HL-60 (cell line): ENCODE results near the gene SPTBN5.

ENCODE experiments used
- DNase-seq, 2 experiments: peaks; one replicate each; pipeline ENCODE4 v3.0.0-alpha.2; 2010 to 2020; ENCODE audit warnings: low read depth in 1 of 2, low spot score in 1 of 2
- H3K27ac ChIP-seq: fragments of 250-450 bp; sonication (Bioruptor Pico); replicated peaks from 2 replicates; pipeline ENCODE4 v1.5.1; 2020; ENCODE audit warnings: mild to moderate bottlenecking, moderate library complexity
- H3K27me3 ChIP-seq: fragments of 250-450 bp; sonication (Bioruptor Pico); 2 replicates; pipeline ENCODE4 v1.5.1; 2021; ENCODE audit warnings: mild to moderate bottlenecking, moderate library complexity; ENCODE audit not compliant: insufficient read depth, poor library complexity, severe bottlenecking
- H3K4me3 ChIP-seq: replicated peaks from 2 replicates; pipeline ENCODE4 v1.5.1; 2011; ENCODE audit warnings: mild to moderate bottlenecking, control low read depth, low read length; ENCODE audit not compliant: insufficient read depth
- CTCF ChIP-seq: IDR thresholded peaks from one replicate; pipeline ENCODE4 v1.5.1; 2011; ENCODE audit warnings: low read length, control low read depth, inconsistent platforms; ENCODE audit not compliant: insufficient read depth
- GABPA ChIP-seq: IDR thresholded peaks from 2 replicates; pipeline ENCODE4 v1.6.1; 2012; ENCODE audit warnings: low read depth
- POLR2AphosphoS5 ChIP-seq: IDR thresholded peaks from 2 replicates; pipeline ENCODE4 v1.6.1; 2012; ENCODE audit warnings: low read depth
- SPI1 ChIP-seq: IDR thresholded peaks from 2 replicates; pipeline ENCODE4 v1.6.1; 2012; ENCODE audit warnings: low read depth, mild to moderate bottlenecking, borderline replicate concordance
- TF ChIP-seq, protein P1 (sequence below): IDR thresholded peaks from 2 replicates; pipeline ENCODE4 v1.6.1; 2012; ENCODE audit warnings: low read depth; ENCODE audit not compliant: insufficient replicate concordance

Gene SPTBN5

GRCh38 chr15:41934843-41935242 is 41.0 kb upstream of the SPTBN5 start:
- no peak for TF ChIP-seq SPI1
- TF ChIP-seq, protein P1, sequence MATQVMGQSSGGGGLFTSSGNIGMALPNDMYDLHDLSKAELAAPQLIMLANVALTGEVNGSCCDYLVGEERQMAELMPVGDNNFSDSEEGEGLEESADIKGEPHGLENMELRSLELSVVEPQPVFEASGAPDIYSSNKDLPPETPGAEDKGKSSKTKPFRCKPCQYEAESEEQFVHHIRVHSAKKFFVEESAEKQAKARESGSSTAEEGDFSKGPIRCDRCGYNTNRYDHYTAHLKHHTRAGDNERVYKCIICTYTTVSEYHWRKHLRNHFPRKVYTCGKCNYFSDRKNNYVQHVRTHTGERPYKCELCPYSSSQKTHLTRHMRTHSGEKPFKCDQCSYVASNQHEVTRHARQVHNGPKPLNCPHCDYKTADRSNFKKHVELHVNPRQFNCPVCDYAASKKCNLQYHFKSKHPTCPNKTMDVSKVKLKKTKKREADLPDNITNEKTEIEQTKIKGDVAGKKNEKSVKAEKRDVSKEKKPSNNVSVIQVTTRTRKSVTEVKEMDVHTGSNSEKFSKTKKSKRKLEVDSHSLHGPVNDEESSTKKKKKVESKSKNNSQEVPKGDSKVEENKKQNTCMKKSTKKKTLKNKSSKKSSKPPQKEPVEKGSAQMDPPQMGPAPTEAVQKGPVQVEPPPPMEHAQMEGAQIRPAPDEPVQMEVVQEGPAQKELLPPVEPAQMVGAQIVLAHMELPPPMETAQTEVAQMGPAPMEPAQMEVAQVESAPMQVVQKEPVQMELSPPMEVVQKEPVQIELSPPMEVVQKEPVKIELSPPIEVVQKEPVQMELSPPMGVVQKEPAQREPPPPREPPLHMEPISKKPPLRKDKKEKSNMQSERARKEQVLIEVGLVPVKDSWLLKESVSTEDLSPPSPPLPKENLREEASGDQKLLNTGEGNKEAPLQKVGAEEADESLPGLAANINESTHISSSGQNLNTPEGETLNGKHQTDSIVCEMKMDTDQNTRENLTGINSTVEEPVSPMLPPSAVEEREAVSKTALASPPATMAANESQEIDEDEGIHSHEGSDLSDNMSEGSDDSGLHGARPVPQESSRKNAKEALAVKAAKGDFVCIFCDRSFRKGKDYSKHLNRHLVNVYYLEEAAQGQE, result no peak
- TF ChIP-seq CTCF, result no peak
- no peak for TF ChIP-seq POLR2AphosphoS5
- TF ChIP-seq GABPA, result no peak
- Histone ChIP-seq H3K27me3 (no peaks in the 10 kb centered on the region), H3K27ac (no peak overlapping the region), H3K4me3 (no peak overlapping the region)
- no peak for DNase-seq

GRCh38 chr15:41933771-41934170 is 39.9 kb upstream of the SPTBN5 start:
- TF ChIP-seq, protein P1, result no peak
- TF ChIP-seq CTCF (no peak), POLR2AphosphoS5 (no peak), GABPA (no peak), SPI1 (no peak)
- Histone ChIP-seq H3K27me3 (no peaks in the 10 kb centered on the region), H3K27ac (no peak overlapping the region), H3K4me3 (no peak overlapping the region)
- no peak for DNase-seq

DNA sequence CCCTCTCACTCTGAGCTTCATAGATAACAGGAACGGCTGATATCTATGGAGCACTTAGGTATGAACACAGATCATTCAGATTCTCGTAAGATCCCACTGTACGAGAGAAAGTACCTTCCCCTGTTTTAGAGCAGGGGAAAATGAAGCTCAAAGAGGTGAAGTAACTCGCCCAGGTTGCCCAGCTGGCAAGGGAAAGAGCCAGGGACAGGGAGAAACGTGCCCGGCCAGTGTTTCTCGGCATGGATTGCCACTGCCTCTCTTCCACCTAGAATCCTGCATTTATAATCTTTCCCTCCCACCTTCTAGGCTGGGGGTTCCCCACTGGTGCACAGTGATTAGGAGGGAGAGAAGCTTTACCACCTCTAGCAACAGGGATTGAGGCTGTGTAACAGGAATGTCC is 39.5 kb upstream of the SPTBN5 start:
- no peak for DNase-seq
- Histone ChIP-seq H3K27ac (no peak overlapping the region), H3K27me3 (no peaks in the 10 kb centered on the region), H3K4me3 (no peak overlapping the region)
- TF ChIP-seq POLR2AphosphoS5 (no peak), SPI1 (no peak), CTCF (no peak), GABPA (no peak)
- TF ChIP-seq, protein P1, result no peak
